Measurements from ENCODE around the gene MAN1A1. TPM values are rescaled to one million over a fixed set of nuclear protein-coding genes. Genes with fewer than 3 reads are reported as not detected.

MAN1A1 gene
- total RNA-seq, 4 donors from 2014 or later = 19.0 to 34.8 (median 21.1) TPM

DNA sequence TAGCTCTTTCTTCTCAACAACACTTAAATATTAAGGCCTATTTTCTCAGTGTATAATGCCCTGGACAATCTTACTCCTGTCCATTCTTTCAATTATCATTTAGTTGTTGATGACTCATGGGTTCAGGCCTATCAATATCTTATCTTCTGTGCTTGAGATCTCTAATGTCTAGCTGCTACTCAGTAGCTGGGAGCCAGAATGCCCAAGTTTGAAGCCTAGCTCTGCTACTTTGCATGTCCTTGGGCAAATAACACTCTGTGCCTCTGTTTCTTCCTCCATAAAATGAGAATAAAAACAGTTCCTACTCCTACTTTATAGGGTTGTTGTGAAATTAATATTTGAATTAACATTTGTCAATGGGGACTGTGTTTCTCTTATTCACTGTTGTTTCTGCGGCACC lies 69.5 kb downstream of the MAN1A1 start:
- DNase-seq (no peak), ATAC-seq (no peak)
- in situ Hi-C loops (cut with MboI; ENCODE audit: low sequenced_read_pairs in 4 of 4) (no loop called here), intact Hi-C loops (cut with DNase I; ENCODE audit: low total_unique reads) (no loop called here)
- Histone ChIP-seq H3K9me3 (no peaks in the 10 kb centered on the region), H3K4me3 (no peak overlapping the region), H3K4me1 (no peaks in the 10 kb centered on the region), H3K36me3 (no peaks in the 10 kb centered on the region), H3K27ac (no peak overlapping the region), H3K27me3 (no peaks in the 10 kb centered on the region)
- TF ChIP-seq, protein P1, sequence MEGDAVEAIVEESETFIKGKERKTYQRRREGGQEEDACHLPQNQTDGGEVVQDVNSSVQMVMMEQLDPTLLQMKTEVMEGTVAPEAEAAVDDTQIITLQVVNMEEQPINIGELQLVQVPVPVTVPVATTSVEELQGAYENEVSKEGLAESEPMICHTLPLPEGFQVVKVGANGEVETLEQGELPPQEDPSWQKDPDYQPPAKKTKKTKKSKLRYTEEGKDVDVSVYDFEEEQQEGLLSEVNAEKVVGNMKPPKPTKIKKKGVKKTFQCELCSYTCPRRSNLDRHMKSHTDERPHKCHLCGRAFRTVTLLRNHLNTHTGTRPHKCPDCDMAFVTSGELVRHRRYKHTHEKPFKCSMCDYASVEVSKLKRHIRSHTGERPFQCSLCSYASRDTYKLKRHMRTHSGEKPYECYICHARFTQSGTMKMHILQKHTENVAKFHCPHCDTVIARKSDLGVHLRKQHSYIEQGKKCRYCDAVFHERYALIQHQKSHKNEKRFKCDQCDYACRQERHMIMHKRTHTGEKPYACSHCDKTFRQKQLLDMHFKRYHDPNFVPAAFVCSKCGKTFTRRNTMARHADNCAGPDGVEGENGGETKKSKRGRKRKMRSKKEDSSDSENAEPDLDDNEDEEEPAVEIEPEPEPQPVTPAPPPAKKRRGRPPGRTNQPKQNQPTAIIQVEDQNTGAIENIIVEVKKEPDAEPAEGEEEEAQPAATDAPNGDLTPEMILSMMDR (IDR thresholded peaks at IDR 0.05 in 4 of 5, conservative IDR thresholded peaks at IDR 0.05 in 1 of 5) = no peak
- no peak for TF ChIP-seq POLR2A (IDR thresholded peaks at IDR 0.05)

DNA sequence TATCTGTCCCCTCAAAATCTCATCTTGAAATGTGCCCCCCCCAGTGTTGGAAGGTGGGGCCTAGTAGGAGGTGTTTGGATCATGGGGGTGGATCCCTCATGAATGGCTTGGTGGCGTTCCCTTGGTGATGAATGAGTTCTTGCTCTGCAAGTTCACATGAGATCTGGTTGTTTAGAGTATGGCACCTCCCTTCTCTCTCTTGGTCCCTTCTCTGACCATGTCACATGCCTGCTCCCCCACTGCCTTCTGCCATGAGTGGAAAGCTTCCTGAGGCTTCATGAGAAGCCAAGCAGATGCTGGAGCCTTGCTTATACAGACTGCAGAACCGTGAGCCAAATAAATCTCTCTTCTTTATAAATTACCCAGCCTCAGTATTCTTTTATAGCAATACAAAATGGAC lies 70.9 kb downstream of the MAN1A1 start:
- TF ChIP-seq, protein P1 (IDR thresholded peaks at IDR 0.05 in 4 of 5, conservative IDR thresholded peaks at IDR 0.05 in 1 of 5) = no peak
- no peak for TF ChIP-seq POLR2A (IDR thresholded peaks at IDR 0.05)
- Histone ChIP-seq H3K4me3 (no peak overlapping the region), H3K4me1 (no peaks in the 10 kb centered on the region), H3K9me3 (no peaks in the 10 kb centered on the region), H3K27me3 (no peaks in the 10 kb centered on the region), H3K36me3 (no peaks in the 10 kb centered on the region), H3K27ac (no peak overlapping the region)
- ATAC-seq (no peak), DNase-seq (no peak)
- in situ Hi-C loops (cut with MboI; ENCODE audit: low sequenced_read_pairs in 4 of 4) (no loop called here), intact Hi-C loops (cut with DNase I; ENCODE audit: low total_unique reads) (no loop called here)

DNA sequence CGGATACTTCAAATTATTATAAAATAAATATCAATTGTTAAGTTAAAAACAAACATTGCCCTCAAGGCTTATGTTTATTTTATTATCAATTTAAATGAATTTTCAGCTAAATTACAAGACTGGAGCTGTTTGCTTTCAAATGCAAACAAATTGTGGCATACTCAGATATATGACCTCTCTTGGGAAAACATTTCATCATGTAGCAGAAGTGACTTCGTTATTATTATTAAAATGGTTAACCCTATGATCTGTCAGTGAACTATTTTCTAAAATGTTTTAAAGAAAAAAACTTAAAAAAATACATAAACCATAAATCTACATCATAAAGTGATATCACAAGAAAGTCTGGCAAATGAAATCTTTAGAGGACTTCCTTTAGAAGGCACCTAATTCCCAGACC lies 72.5 kb downstream of the MAN1A1 start:
- Histone ChIP-seq H3K36me3 (no peaks in the 10 kb centered on the region), H3K4me1 (no peaks in the 10 kb centered on the region), H3K9me3 (no peaks in the 10 kb centered on the region), H3K27ac (no peak overlapping the region), H3K4me3 (no peak overlapping the region), H3K27me3 (no peaks in the 10 kb centered on the region)
- TF ChIP-seq, protein P1 (IDR thresholded peaks at IDR 0.05 in 4 of 5, conservative IDR thresholded peaks at IDR 0.05 in 1 of 5) = no peak
- no peak for TF ChIP-seq POLR2A (IDR thresholded peaks at IDR 0.05)
- intact Hi-C loops (cut with DNase I; ENCODE audit: low total_unique reads) (no loop called here), in situ Hi-C loops (cut with MboI; ENCODE audit: low sequenced_read_pairs in 4 of 4) (no loop called here)
- no peak for DNase-seq
- no peak for ATAC-seq

DNA sequence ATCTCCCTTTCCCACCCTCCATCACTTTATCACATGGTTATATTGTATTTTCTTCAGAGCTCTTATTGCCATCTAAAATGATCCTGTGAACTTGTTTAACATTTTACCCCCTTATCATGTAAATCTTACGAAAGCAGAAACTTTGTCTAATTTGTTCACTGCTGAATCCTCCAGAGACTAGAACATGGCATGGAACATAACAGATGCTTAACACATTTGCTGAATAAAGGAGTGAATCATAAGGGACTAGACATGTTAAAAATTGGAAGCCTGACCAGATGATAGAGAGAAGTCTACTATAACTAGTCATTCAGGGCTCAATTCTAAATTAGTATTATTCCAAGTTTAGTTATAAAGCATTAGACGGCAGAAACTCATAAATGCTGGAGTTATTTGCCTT lies 73.3 kb downstream of the MAN1A1 start:
- H3K4me3 ChIP-seq = no peak overlapping the region
- TF ChIP-seq POLR2A (IDR thresholded peaks at IDR 0.05) = no peak
- TF ChIP-seq, protein P1 (IDR thresholded peaks at IDR 0.05 in 4 of 5, conservative IDR thresholded peaks at IDR 0.05 in 1 of 5) = no peak
- no peaks in the 10 kb centered on the region for H3K4me1 ChIP-seq
- DNase-seq = no peak
- no peaks in the 10 kb centered on the region for H3K36me3 ChIP-seq
- in situ Hi-C loops (cut with MboI; ENCODE audit: low sequenced_read_pairs in 4 of 4) = no loop called here
- H3K27me3 ChIP-seq = no peaks in the 10 kb centered on the region
- intact Hi-C loops (cut with DNase I; ENCODE audit: low total_unique reads) = no loop called here
- ATAC-seq = no peak
- no peak overlapping the region for H3K27ac ChIP-seq
- no peaks in the 10 kb centered on the region for H3K9me3 ChIP-seq

DNA sequence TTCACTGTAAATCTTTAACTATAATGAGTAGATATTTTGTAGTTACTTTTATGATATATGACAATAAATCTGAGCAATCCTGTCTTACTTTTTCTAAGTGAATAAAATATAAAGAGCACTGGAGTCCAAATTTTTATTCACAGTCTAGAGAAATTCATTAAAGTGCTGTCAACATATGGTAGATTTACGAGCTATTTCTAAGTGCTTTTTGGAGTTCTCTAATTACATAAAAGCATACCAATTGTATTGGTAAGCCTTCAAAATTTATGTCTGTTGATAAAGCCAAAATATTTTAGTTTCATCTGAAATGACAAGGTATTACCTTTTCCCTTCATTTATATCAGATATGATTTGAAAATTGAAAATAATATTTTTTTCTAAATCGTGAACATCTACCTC lies 75.4 kb downstream of the MAN1A1 start:
- Histone ChIP-seq H3K27ac (no peak overlapping the region), H3K36me3 (no peaks in the 10 kb centered on the region), H3K4me3 (no peak overlapping the region), H3K4me1 (no peaks in the 10 kb centered on the region), H3K27me3 (no peaks in the 10 kb centered on the region), H3K9me3 (no peaks in the 10 kb centered on the region)
- in situ Hi-C loops (cut with MboI; ENCODE audit: low sequenced_read_pairs in 4 of 4) (no loop called here), intact Hi-C loops (cut with DNase I; ENCODE audit: low total_unique reads) (no loop called here)
- no peak for DNase-seq
- no peak for ATAC-seq
- no peak for TF ChIP-seq POLR2A (IDR thresholded peaks at IDR 0.05)
- TF ChIP-seq, protein P1 (IDR thresholded peaks at IDR 0.05 in 4 of 5, conservative IDR thresholded peaks at IDR 0.05 in 1 of 5) = no peak

Data from gastrocnemius medialis (tissue), 4 donors.